Ovary (tissue), 3 donors: ENCODE data around the gene HSD17B11.

ENCODE experiments used
- CTCF ChIP-seq, 3 donors: fragments of 450-650 bp in 2 of 3; fragments of 200-600 bp in 1 of 3; IDR thresholded peaks; one replicate each; pipeline versions ENCODE4 v1.5.1 to v1.8.0; 2016 to 2022; ENCODE audit warnings: antibody characterized with exemption in 3 of 3, mild to moderate bottlenecking in 1 of 3
- EP300 ChIP-seq: sonication (generic); formaldehyde crosslinking; IDR thresholded peaks from one replicate; pipeline ENCODE4 v1.6.1; 2017; ENCODE audit warnings: antibody characterized with exemption
- POLR2A ChIP-seq: fragments of 450-650 bp; IDR thresholded peaks from one replicate; pipeline ENCODE4 v1.6.1; 2017; ENCODE audit warnings: antibody characterized with exemption, mild to moderate bottlenecking, moderate library complexity
- donor health status: DM: no; HTN: no; CAD: no.

GRCh38 chr4:87370068-87370467 lies 20.9 kb downstream of the HSD17B11 start:
- no peak for TF ChIP-seq CTCF (IDR thresholded peaks at IDR 0.05)
- no peak for TF ChIP-seq POLR2A
- no peak for TF ChIP-seq EP300
